ENCODE measurements around the gene HMSD. TPM values are rescaled to one million over a fixed set of nuclear protein-coding genes. Genes with fewer than 3 reads are reported as not detected.

Gene HMSD
- polyA plus RNA-seq, 6 donors from 2014 or later, result not detected

Other genes with a start within 250 kb of the HMSD start
- gene SERPINB11, start 246.3 kb upstream of the HMSD start, polyA plus RNA-seq (ENCODE audit: low read depth in 6 of 6), result not detected
- gene SERPINB7, start 173.9 kb upstream of the HMSD start, polyA plus RNA-seq (ENCODE audit: low read depth in 6 of 6), result not detected
- under 1 TPM in 2 of 6 donors, not detected in 4; 0.15 to 0.39 TPM for gene SERPINB2, start 61.6 kb upstream of the HMSD start, polyA plus RNA-seq (ENCODE audit: low read depth in 6 of 6)
- gene SERPINB10, start 41.3 kb upstream of the HMSD start, polyA plus RNA-seq (ENCODE audit: low read depth in 6 of 6), result not detected
- 10 to 100 TPM; 22.9 to 35.8 (median 29.9) TPM for gene SERPINB8, start 20.8 kb downstream of the HMSD start, polyA plus RNA-seq (ENCODE audit: low read depth in 6 of 6)
- not detected for gene LINC00305, start 199.8 kb downstream of the HMSD start, polyA plus RNA-seq (ENCODE audit: low read depth in 6 of 6)